Measurements from ENCODE around the gene PCK2. TPM values are rescaled to one million over a fixed set of nuclear protein-coding genes. Genes with fewer than 3 reads are reported as not detected.

Gene PCK2
- total RNA-seq, 1 donor, result 13.0 TPM

DNA sequence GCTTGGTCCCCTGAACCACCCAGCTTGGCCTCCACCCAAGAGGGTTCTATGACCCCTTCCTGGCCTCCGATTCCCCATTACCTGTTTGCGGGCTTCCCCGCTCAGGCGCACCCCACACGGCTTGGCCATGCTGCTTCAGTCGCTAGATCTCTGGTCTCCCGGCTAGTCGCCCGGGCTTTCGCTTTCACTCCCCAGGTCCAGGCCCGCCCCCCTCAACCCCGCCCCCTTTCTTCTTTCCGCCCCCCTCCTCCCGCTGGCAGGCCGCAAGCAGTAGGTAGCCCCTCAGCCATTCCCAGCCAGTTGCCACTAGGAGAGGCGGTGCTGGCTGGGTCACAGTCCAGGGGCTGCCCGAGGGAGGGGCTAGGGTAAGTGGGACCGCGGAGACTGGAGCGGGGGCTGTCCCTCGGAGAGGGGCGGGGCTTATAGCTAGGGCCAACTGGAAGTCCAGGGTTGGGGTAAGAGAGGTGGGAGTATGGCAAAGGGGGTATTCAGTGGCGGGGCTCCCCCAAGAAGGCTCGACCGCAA, 52.4 kb downstream of the PCK2 start, which contains the start of gene PSME2:
PSME2 (minus strand) TSS at position 158 of the 525 bp plus-strand sequence; CDS start at position 129, 29 bp downstream.
- TF ChIP-seq, protein P1, sequence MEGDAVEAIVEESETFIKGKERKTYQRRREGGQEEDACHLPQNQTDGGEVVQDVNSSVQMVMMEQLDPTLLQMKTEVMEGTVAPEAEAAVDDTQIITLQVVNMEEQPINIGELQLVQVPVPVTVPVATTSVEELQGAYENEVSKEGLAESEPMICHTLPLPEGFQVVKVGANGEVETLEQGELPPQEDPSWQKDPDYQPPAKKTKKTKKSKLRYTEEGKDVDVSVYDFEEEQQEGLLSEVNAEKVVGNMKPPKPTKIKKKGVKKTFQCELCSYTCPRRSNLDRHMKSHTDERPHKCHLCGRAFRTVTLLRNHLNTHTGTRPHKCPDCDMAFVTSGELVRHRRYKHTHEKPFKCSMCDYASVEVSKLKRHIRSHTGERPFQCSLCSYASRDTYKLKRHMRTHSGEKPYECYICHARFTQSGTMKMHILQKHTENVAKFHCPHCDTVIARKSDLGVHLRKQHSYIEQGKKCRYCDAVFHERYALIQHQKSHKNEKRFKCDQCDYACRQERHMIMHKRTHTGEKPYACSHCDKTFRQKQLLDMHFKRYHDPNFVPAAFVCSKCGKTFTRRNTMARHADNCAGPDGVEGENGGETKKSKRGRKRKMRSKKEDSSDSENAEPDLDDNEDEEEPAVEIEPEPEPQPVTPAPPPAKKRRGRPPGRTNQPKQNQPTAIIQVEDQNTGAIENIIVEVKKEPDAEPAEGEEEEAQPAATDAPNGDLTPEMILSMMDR (IDR thresholded peaks at IDR 0.05; ENCODE audit: insufficient read depth, low read depth, low read length), result no peak
- H3K4me3 ChIP-seq (ENCODE audit: low read depth, low read length), result peak within 1 kb of the TSS; percentile 87
- DNase-seq (ENCODE audit: low read depth), result peak; percentile 98

DNA sequence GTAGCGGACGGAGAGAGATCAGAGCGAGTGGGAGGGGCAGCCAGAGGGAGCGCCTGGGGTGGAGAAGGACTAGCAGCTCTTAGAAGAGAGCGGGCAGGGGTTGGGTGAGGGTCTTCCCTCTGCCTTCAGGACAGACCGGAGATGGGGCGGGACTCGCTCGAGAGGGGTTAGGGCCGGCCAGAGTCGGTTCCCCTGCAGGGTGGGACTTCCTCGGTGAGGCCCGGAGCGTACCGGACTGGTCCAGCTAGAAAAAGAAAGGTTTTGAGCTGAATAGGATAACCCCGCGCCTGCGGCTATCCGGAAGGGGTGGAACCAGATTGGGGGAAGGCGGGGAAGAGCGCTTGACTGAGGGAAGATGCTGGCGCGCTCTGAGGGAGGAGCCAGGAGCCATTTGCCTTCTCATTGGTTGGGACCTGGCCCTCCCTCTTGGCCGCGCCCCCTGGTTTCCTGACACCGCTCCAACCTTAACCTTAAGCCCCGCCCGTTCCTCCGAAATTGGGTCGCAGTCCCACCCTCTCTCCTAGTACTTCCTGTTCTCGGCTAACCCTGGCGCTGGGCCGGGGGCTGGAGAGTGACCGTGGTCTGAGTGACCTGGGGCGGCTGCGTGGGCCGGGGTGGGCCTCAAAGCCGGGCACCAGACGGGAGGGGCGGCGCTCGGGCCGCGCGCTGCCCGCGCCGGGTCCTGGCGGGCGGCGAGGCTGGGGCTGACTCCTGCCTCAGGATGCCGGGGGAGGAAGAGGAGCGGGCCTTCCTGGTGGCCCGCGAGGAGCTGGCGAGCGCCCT, 53.1 kb downstream of the PCK2 start, which contains the start of gene RNF31:
RNF31 (plus strand) TSS at position 521 of the 783 bp plus-strand sequence; CDS start at position 722, 201 bp downstream.
- DNase-seq (ENCODE audit: low read depth), result peak; percentile 98
- TF ChIP-seq, protein P1 (IDR thresholded peaks at IDR 0.05; ENCODE audit: insufficient read depth, low read depth, low read length), result no peak
- peak within 1 kb of the TSS; percentile 87 for H3K4me3 ChIP-seq (ENCODE audit: low read depth, low read length)

DNA sequence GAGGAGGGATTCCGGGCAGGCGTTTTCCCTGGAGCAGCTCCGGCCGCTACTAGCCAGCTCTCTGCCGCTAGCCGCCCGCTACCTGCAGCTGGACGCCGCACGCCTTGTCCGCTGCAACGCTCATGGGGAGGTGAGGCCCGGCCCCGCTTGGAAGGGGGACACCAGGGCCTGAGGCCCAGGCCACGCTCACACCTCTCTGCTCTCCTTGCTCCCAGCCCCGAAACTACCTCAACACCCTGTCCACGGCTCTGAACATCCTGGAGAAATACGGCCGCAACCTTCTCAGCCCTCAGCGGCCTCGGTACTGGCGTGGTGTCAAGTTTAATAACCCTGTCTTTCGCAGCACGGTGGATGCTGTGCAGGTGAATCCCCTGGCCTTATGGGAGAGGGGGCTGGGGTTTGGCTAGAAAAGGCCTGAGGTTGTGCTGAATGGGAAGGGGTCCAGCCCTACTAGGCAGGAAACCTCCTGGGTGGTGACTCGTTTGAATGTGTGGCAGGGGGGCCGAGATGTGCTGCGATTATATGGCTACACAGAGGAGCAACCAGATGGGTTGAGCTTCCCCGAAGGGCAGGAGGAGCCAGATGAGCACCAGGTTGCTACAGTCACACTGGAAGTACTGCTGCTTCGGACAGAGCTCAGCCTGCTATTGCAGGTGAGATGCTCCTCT, 53.8 kb downstream of the PCK2 start:
- DNase-seq (ENCODE audit: low read depth), result no peak
- TF ChIP-seq, protein P1 (IDR thresholded peaks at IDR 0.05; ENCODE audit: insufficient read depth, low read depth, low read length), result no peak
- peak overlapping the region; percentile 87 for H3K4me3 ChIP-seq (ENCODE audit: low read depth, low read length)

DNA sequence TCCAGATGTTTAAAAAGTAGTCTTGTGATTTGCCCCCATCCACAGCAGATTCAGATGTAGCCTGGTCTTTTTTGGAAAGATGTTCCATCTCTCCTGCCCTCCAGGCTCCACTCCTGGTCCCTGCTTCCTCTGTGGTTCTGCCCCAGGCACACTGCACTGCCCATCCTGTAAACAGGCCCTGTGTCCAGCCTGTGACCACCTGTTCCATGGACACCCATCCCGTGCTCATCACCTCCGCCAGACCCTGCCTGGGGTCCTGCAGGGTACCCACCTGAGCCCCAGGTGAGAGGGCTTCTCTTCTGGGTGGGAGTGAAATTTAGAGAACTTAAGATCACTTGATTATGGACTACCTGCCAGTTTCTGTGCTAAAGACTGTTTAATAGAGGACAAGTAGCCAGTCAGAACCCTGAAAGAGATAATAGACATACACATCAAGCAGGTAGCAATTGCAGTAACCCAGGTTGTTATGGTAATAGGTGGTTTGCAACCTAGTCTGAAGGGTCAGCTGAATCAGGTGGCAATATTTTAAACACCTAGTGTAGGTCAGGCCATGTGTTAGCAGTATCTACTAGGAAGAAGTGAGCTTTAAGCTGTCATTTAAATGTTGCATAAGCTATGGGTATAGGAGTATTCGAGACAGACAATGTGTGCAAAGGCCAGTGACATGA, 55.3 kb downstream of the PCK2 start:
- H3K4me3 ChIP-seq (ENCODE audit: low read depth, low read length), result no peak overlapping the region
- no peak for DNase-seq (ENCODE audit: low read depth)
- TF ChIP-seq, protein P1 (IDR thresholded peaks at IDR 0.05; ENCODE audit: insufficient read depth, low read depth, low read length), result no peak

DNA sequence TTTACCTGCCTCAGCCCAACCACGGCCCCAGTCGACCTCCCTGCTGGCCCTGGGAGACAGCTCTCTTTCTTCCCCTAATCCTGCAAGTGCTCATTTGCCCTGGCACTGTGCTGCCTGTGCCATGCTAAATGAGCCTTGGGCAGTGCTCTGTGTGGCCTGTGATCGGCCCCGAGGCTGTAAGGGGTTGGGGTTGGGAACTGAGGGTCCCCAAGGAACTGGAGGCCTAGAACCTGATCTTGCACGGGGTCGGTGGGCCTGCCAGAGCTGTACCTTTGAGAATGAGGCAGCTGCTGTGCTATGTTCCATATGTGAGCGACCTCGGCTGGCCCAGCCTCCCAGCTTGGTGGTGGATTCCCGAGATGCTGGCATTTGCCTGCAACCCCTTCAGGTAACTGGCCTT, 56.0 kb downstream of the PCK2 start:
- no peak for DNase-seq (ENCODE audit: low read depth)
- TF ChIP-seq, protein P1 (IDR thresholded peaks at IDR 0.05; ENCODE audit: insufficient read depth, low read depth, low read length), result no peak
- no peak overlapping the region for H3K4me3 ChIP-seq (ENCODE audit: low read depth, low read length)

DNA sequence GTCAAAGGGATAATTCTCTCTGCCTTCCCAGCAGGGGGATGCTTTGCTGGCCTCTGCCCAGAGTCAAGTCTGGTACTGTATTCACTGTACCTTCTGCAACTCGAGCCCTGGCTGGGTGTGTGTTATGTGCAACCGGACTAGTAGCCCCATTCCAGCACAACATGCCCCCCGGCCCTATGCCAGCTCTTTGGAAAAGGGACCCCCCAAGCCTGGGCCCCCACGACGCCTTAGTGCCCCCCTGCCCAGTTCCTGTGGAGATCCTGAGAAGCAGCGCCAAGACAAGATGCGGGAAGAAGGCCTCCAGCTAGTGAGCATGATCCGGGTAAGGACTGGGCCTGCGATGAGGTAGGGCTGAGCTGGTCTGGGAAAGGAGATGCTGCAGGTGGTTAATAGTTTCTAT, 56.5 kb downstream of the PCK2 start:
- TF ChIP-seq, protein P1 (IDR thresholded peaks at IDR 0.05; ENCODE audit: insufficient read depth, low read depth, low read length), result no peak
- no peak overlapping the region for H3K4me3 ChIP-seq (ENCODE audit: low read depth, low read length)
- DNase-seq (ENCODE audit: low read depth), result no peak

All from fibroblast of villous mesenchyme (primary cell).